SW 1271 (cell line): ENCODE results near the gene GSTA1.
"Not testable (repeated sequence)": the region's sequence is repeated elsewhere in the genome, so short reads cannot be mapped to it uniquely, and the experiment has no call there.

Experiments used
- DNase-seq, 2 experiments: peaks; one replicate each; lab custom pipeline; 2025; lab: John Stamatoyannopoulos, UW

The GSTA1 gene

GRCh38 chr6:52803668-52804255, at the start of gene GSTA1:
Gene GSTA1 (minus strand): TSS chr6:52803816. CDS start chr6:52799267, 4,549 bp downstream.
- not testable (repeated sequence) for DNase-seq

- no peak for DNase-seq
Observed at GRCh38 chr6:52849137-52849536, 45.5 kb upstream of the GSTA1 start.

GRCh38 chr6:52846002-52846401, 42.4 kb upstream of the GSTA1 start:
- DNase-seq = no peak

- no peak for DNase-seq
Observed at GRCh38 chr6:52843605-52844004, 40.0 kb upstream of the GSTA1 start.

- no peak for DNase-seq
Observed at GRCh38 chr6:52840763-52841585, 37.4 kb upstream of the GSTA1 start, which contains the start of gene GSTA5. Gene GSTA5 (minus strand): TSS chr6:52840813.

- peak; percentile 27 to 55 for DNase-seq
Observed at GRCh38 chr6:52839124-52840055, 35.8 kb upstream of the GSTA1 start.

GRCh38 chr6:52834481-52834880, 30.9 kb upstream of the GSTA1 start:
- DNase-seq = no peak

- DNase-seq = not testable (repeated sequence)
Observed at GRCh38 chr6:52830869-52831268, 27.3 kb upstream of the GSTA1 start.

GRCh38 chr6:52829046-52829817, 25.6 kb upstream of the GSTA1 start:
- no peak for DNase-seq

- DNase-seq = not testable (repeated sequence)
Observed at GRCh38 chr6:52828621-52829020, 25.0 kb upstream of the GSTA1 start.

GRCh38 chr6:52827073-52827783, 23.6 kb upstream of the GSTA1 start:
- DNase-seq = not testable (repeated sequence)

GRCh38 chr6:52826513-52826912, 22.9 kb upstream of the GSTA1 start:
- DNase-seq = no peak

- DNase-seq = not testable (repeated sequence)
Observed at GRCh38 chr6:52825900-52826459, 22.4 kb upstream of the GSTA1 start.

- DNase-seq = not testable (repeated sequence)
Observed at GRCh38 chr6:52825270-52825793, 21.7 kb upstream of the GSTA1 start.

GRCh38 chr6:52821842-52822241, 18.2 kb upstream of the GSTA1 start:
- DNase-seq = no peak

GRCh38 chr6:52820198-52820597, 16.6 kb upstream of the GSTA1 start:
- no peak for DNase-seq

GRCh38 chr6:52815167-52816092, 11.8 kb upstream of the GSTA1 start:
- DNase-seq = peak; percentile 23 to 32

- not testable (repeated sequence) for DNase-seq
Observed at GRCh38 chr6:52814545-52814944, 10.9 kb upstream of the GSTA1 start.

- not testable (repeated sequence) for DNase-seq
Observed at GRCh38 chr6:52809777-52810176, 6.2 kb upstream of the GSTA1 start.
